Testis (tissue), 2 donors: ENCODE results near the gene PDK1.

Experiments used
- CTCF ChIP-seq, 3 experiments: fragments of 450-650 bp in 2 of 3; fragments of 200-600 bp in 1 of 3; sonication (generic) in 1 of 3; IDR thresholded peaks; one replicate each; pipeline ENCODE4 v1.5.1; 2016 to 2019; ENCODE audit warnings: antibody characterized with exemption in 3 of 3, mild to moderate bottlenecking in 2 of 3, moderate library complexity in 1 of 3
- POLR2A ChIP-seq: fragments of 450-650 bp; IDR thresholded peaks from one replicate; pipeline ENCODE4 v1.6.1; 2017; ENCODE audit warnings: antibody characterized with exemption, mild to moderate bottlenecking, moderate library complexity

GRCh38 chr2:172513935-172514586, 41.8 kb upstream of the PDK1 start:
- TF ChIP-seq CTCF (IDR thresholded peaks at IDR 0.05) (no peak), POLR2A (no peak)
